ENCODE data around the gene ARID1B. TPM values are rescaled to one million over a fixed set of nuclear protein-coding genes. Genes with fewer than 3 reads are reported as not detected.

Gene ARID1B
- total and polyA plus RNA-seq, 2 of the 13 experiments (the other 11 are each of a cell fraction or from before 2014, with no cell fraction given): 20.1 to 32.6 TPM

DNA sequence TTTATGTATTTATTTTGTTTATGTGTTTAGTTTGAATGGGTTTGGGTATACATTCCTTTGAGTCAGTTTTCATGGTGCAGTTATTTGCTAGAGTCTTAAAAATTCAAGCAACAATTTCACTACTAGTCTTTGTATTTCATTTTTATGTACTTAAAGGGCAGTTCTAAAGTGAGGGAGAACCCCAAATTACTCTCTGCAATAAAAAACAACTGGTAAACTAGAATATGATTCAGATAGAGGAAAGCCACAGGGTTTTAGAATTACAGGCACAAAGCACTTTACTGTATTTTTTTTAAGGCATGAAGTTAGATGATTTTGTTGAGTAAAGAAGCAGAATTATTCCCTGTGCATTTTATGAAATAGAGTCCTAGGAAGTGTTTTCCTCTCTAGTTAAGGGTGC lies 183.3 kb downstream of the ARID1B start:
- in situ Hi-C loops (cut with HindIII; ENCODE audit: extremely low pct_ligation_motif_present, low pct_unique_long_range_greater_than_20kb) (no loop called here), intact Hi-C loops (cut with micrococcal nuclease; ENCODE audit: unreplicated experiment) (no loop called here)
- DNase-seq (ENCODE audit: low spot score) (no peak), ATAC-seq (no peak), FAIRE-seq (no peak)
- H4K20me1 ChIP-seq (ENCODE audit: insufficient read depth, low read length): peaks cover 5% of the 10 kb centered on the region; the same call in 1 of the 2 replicates
- ChIA-PET CTCF (ENCODE audit: low intra/inter-chr PET ratio, low total read pairs) (no interaction called here), POLR2A (no interaction called here)
- H3K9me3 ChIP-seq (ENCODE audit: low read length): no peaks in the 10 kb centered on the region
- H3K27me3 ChIP-seq (ENCODE audit: control insufficient read depth in 1 of 2, insufficient read depth in 2 of 2, low read length in 2 of 2): no peaks in the 10 kb centered on the region
- peaks cover 0 to 2% of the 10 kb centered on the region in 2 experiments; a peak in 3 of 5 replicates for H3K36me3 ChIP-seq (replicated peaks in 1 of 2; ENCODE audit: control insufficient read depth in 1 of 2, insufficient read depth in 2 of 2, low read length in 2 of 2)
- peaks cover 39% of the 10 kb centered on the region for H3K79me2 ChIP-seq (ENCODE audit: insufficient read depth, low read length)
- H3K4me2 ChIP-seq (ENCODE audit: low read depth, low read length): no peak overlapping the region
- H3K27ac ChIP-seq (ENCODE audit: extremely low read length, insufficient read depth, low read length): no peak overlapping the region
- H2AFZ ChIP-seq (ENCODE audit: low read length): no peak overlapping the region
- BruUV-seq (replicated peaks): no TSS peak
- TF ChIP-seq, protein P1, sequence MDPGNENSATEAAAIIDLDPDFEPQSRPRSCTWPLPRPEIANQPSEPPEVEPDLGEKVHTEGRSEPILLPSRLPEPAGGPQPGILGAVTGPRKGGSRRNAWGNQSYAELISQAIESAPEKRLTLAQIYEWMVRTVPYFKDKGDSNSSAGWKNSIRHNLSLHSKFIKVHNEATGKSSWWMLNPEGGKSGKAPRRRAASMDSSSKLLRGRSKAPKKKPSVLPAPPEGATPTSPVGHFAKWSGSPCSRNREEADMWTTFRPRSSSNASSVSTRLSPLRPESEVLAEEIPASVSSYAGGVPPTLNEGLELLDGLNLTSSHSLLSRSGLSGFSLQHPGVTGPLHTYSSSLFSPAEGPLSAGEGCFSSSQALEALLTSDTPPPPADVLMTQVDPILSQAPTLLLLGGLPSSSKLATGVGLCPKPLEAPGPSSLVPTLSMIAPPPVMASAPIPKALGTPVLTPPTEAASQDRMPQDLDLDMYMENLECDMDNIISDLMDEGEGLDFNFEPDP (CRISPR knock-in tag; conservative IDR thresholded peaks at IDR 0.05): no peak
- TF ChIP-seq, protein P2, sequence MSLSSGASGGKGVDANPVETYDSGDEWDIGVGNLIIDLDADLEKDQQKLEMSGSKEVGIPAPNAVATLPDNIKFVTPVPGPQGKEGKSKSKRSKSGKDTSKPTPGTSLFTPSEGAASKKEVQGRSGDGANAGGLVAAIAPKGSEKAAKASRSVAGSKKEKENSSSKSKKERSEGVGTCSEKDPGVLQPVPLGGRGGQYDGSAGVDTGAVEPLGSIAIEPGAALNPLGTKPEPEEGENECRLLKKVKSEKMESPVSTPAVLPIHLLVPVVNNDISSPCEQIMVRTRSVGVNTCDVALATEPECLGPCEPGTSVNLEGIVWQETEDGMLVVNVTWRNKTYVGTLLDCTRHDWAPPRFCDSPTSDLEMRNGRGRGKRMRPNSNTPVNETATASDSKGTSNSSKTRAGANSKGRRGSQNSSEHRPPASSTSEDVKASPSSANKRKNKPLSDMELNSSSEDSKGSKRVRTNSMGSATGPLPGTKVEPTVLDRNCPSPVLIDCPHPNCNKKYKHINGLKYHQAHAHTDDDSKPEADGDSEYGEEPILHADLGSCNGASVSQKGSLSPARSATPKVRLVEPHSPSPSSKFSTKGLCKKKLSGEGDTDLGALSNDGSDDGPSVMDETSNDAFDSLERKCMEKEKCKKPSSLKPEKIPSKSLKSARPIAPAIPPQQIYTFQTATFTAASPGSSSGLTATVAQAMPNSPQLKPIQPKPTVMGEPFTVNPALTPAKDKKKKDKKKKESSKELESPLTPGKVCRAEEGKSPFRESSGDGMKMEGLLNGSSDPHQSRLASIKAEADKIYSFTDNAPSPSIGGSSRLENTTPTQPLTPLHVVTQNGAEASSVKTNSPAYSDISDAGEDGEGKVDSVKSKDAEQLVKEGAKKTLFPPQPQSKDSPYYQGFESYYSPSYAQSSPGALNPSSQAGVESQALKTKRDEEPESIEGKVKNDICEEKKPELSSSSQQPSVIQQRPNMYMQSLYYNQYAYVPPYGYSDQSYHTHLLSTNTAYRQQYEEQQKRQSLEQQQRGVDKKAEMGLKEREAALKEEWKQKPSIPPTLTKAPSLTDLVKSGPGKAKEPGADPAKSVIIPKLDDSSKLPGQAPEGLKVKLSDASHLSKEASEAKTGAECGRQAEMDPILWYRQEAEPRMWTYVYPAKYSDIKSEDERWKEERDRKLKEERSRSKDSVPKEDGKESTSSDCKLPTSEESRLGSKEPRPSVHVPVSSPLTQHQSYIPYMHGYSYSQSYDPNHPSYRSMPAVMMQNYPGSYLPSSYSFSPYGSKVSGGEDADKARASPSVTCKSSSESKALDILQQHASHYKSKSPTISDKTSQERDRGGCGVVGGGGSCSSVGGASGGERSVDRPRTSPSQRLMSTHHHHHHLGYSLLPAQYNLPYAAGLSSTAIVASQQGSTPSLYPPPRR (CRISPR knock-in tag; IDR thresholded peaks at IDR 0.05; ENCODE audit: borderline replicate concordance): no peak
- TF ChIP-seq CHCHD3 (CRISPR knock-in tag; IDR thresholded peaks at IDR 0.05) (no peak), ZBTB21 (CRISPR knock-in tag; IDR thresholded peaks at IDR 0.05) (no peak), BORCS8-MEF2B (CRISPR knock-in tag; IDR thresholded peaks at IDR 0.05) (no peak), ZNF33B (CRISPR knock-in tag; IDR thresholded peaks at IDR 0.05) (no peak), NFE2L1 (CRISPR knock-in tag; IDR thresholded peaks at IDR 0.05; ENCODE audit: borderline replicate concordance) (no peak), ZNF772 (CRISPR knock-in tag; IDR thresholded peaks at IDR 0.05) (no peak), HOXA7 (CRISPR knock-in tag; IDR thresholded peaks at IDR 0.05) (no peak), ZFYVE20 (CRISPR knock-in tag; IDR thresholded peaks at IDR 0.05; ENCODE audit: borderline replicate concordance, low read depth) (no peak), ZNF101 (CRISPR knock-in tag; IDR thresholded peaks at IDR 0.05; ENCODE audit: borderline replicate concordance, low read depth) (no peak)
- TF ChIP-seq, protein P3, sequence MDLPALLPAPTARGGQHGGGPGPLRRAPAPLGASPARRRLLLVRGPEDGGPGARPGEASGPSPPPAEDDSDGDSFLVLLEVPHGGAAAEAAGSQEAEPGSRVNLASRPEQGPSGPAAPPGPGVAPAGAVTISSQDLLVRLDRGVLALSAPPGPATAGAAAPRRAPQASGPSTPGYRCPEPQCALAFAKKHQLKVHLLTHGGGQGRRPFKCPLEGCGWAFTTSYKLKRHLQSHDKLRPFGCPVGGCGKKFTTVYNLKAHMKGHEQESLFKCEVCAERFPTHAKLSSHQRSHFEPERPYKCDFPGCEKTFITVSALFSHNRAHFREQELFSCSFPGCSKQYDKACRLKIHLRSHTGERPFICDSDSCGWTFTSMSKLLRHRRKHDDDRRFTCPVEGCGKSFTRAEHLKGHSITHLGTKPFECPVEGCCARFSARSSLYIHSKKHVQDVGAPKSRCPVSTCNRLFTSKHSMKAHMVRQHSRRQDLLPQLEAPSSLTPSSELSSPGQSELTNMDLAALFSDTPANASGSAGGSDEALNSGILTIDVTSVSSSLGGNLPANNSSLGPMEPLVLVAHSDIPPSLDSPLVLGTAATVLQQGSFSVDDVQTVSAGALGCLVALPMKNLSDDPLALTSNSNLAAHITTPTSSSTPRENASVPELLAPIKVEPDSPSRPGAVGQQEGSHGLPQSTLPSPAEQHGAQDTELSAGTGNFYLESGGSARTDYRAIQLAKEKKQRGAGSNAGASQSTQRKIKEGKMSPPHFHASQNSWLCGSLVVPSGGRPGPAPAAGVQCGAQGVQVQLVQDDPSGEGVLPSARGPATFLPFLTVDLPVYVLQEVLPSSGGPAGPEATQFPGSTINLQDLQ (CRISPR knock-in tag; IDR thresholded peaks at IDR 0.05): no peak
- H3K4me3 ChIP-seq (replicated peaks in 1 of 3; ENCODE audit: insufficient read depth in 1 of 3, low read depth in 2 of 3, low read length in 3 of 3): no peak overlapping the region
- H3K9ac ChIP-seq (ENCODE audit: insufficient read depth, low read depth, low read length): no peak overlapping the region
- peaks cover 18% of the 10 kb centered on the region for H3K4me1 ChIP-seq (ENCODE audit: insufficient read depth, low read length)
